Measurements from ENCODE around the gene ZBTB7C. TPM values are rescaled to one million over a fixed set of nuclear protein-coding genes. Genes with fewer than 3 reads are reported as not detected.

ZBTB7C gene
- total and polyA plus RNA-seq, 10 of the 15 experiments (the other 5 are each of a cell fraction or from before 2014, with no cell fraction given): under 0.01 to 0.08 (median 0.01) TPM; not detected in 7

GRCh38 chr18:48228301-48228715, 180.9 kb downstream of the ZBTB7C start:
- no peaks in the 10 kb centered on the region for H3K79me2 ChIP-seq (ENCODE audit: control insufficient read depth, insufficient read depth, low read length)
- H3K4me1 ChIP-seq (ENCODE audit: control insufficient read depth, insufficient read depth, low read length): no peaks in the 10 kb centered on the region
- ATAC-seq (no peak), DNase-seq (ENCODE audit: low read depth, low spot score) (no peak), FAIRE-seq (no peak)
- no peaks in the 10 kb centered on the region for H3K9me3 ChIP-seq (replicated peaks; ENCODE audit: control insufficient read depth, insufficient read depth, low read length)
- ChIA-PET SMC1A (ENCODE audit: uncharacterized antibody, unreplicated experiment) (no interaction called here), CTCF (interaction anchor here (1.1 kb wide), 1 partner anchor 237 kb away, joined by 3 read pairs; no protein-coding TSS in a partner anchor), RAD21 (ENCODE audit: unreplicated experiment) (no interaction called here), POLR2A (no interaction called here)
- peaks cover 0 to under 1% of the 10 kb centered on the region in 2 experiments; a peak in 1 of 4 replicates for H3K27me3 ChIP-seq (replicated peaks in 1 of 2; ENCODE audit: control insufficient read depth in 2 of 2, insufficient read depth in 2 of 2, low read length in 1 of 2)
- 33% methylated on average over 2 of the region's 2 CpGs for WGBS (ENCODE audit: insufficient coverage, insufficient replicate concordance, low lambda C conversion rate, missing lambda C conversion rate)
- no peak overlapping the region for H3K27ac ChIP-seq (ENCODE audit: control insufficient read depth, insufficient read depth)
- in situ Hi-C loops (cut with MboI) (no loop called here), intact Hi-C loops (cut with micrococcal nuclease; ENCODE audit: unreplicated experiment) (no loop called here)
- no TSS peak for BruUV-seq (replicated peaks)
- no peak overlapping the region for H3K9ac ChIP-seq (ENCODE audit: control insufficient read depth, insufficient read depth, low read length)
- no peaks in the 10 kb centered on the region for H4K20me1 ChIP-seq (ENCODE audit: control insufficient read depth, insufficient read depth)
- TF ChIP-seq TARDBP (IDR thresholded peaks at IDR 0.05; ENCODE audit: borderline replicate concordance): no peak
- no peak for TF ChIP-seq POU2F2 (IDR thresholded peaks at IDR 0.05; ENCODE audit: borderline replicate concordance, low read depth, low read length)
- TF ChIP-seq, protein P1, sequence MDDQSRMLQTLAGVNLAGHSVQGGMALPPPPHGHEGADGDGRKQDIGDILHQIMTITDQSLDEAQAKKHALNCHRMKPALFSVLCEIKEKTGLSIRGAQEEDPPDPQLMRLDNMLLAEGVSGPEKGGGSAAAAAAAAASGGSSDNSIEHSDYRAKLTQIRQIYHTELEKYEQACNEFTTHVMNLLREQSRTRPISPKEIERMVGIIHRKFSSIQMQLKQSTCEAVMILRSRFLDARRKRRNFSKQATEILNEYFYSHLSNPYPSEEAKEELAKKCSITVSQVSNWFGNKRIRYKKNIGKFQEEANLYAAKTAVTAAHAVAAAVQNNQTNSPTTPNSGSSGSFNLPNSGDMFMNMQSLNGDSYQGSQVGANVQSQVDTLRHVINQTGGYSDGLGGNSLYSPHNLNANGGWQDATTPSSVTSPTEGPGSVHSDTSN (IDR thresholded peaks at IDR 0.05; ENCODE audit: insufficient replicate concordance, low read depth, low read length): no peak
- no peak for TF ChIP-seq IRF3 (IDR thresholded peaks at IDR 0.05)
- no peak for TF ChIP-seq SIX5 (IDR thresholded peaks at IDR 0.05; ENCODE audit: low read depth, low read length, severe bottlenecking)
- TF ChIP-seq SMC3 (IDR thresholded peaks at IDR 0.05; ENCODE audit: borderline replicate concordance, low read length): no peak
- no peak for TF ChIP-seq FOXK2 (IDR thresholded peaks at IDR 0.05)
- no peak for TF ChIP-seq CEBPZ (IDR thresholded peaks at IDR 0.05; ENCODE audit: low read depth, low read length)
- TF ChIP-seq, protein P2, sequence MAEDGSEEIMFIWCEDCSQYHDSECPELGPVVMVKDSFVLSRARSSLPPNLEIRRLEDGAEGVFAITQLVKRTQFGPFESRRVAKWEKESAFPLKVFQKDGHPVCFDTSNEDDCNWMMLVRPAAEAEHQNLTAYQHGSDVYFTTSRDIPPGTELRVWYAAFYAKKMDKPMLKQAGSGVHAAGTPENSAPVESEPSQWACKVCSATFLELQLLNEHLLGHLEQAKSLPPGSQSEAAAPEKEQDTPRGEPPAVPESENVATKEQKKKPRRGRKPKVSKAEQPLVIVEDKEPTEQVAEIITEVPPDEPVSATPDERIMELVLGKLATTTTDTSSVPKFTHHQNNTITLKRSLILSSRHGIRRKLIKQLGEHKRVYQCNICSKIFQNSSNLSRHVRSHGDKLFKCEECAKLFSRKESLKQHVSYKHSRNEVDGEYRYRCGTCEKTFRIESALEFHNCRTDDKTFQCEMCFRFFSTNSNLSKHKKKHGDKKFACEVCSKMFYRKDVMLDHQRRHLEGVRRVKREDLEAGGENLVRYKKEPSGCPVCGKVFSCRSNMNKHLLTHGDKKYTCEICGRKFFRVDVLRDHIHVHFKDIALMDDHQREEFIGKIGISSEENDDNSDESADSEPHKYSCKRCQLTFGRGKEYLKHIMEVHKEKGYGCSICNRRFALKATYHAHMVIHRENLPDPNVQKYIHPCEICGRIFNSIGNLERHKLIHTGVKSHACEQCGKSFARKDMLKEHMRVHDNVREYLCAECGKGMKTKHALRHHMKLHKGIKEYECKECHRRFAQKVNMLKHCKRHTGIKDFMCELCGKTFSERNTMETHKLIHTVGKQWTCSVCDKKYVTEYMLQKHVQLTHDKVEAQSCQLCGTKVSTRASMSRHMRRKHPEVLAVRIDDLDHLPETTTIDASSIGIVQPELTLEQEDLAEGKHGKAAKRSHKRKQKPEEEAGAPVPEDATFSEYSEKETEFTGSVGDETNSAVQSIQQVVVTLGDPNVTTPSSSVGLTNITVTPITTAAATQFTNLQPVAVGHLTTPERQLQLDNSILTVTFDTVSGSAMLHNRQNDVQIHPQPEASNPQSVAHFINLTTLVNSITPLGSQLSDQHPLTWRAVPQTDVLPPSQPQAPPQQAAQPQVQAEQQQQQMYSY (CRISPR knock-in tag; IDR thresholded peaks at IDR 0.05): no peak
- no peak overlapping the region for H2AFZ ChIP-seq (ENCODE audit: control insufficient read depth, low read depth, low read length)
- no peak overlapping the region for H3K4me2 ChIP-seq (ENCODE audit: control insufficient read depth, insufficient read depth)
- no peak overlapping the region for H3K4me3 ChIP-seq
- H3K36me3 ChIP-seq (ENCODE audit: control insufficient read depth in 2 of 2, insufficient read depth in 2 of 2, low read length in 1 of 2): no peaks in the 10 kb centered on the region

Measured in GM12878 (cell line).